Measurements from ENCODE around the gene ABCG5.

DNA sequence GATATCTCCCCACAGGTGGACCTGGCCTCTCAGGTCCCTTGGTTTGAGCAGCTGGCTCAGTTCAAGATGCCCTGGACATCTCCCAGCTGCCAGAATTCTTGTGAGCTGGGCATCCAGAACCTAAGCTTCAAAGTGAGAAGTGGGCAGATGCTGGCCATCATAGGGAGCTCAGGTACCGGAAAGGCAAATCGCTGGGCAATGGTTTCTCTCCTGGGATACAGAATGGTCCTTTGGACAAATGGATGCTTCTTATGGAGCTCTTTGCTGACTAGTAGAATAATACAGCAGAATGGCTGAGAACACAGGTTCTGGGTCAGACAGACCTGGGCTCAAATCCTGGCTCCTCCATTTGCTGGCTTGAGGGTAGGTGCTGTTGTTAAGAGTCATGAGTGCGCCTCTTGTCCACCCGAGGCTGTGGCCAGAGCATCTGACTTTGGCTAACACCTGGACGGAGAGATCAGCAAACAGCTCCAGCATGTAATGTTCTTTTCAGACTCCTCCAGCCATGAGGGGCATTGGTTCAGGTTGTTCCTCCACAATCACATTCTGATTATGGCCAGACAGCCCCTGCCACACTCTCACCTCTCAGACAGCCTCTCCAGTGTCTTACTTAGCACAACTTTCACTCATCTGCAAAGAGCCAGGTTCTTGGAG is 7.6 kb upstream of the ABCG5 start:
- TF ChIP-seq CTCF (conservative IDR thresholded peaks at IDR 0.05; ENCODE audit: low read depth in 2 of 2) (no peak), EZH2 (IDR thresholded peaks at IDR 0.05; ENCODE audit: low read depth, unreplicated experiment) (no peak), EZH2phosphoT487 (IDR thresholded peaks at IDR 0.05; ENCODE audit: unreplicated experiment) (no peak), POLR2AphosphoS5 (IDR thresholded peaks at IDR 0.05; ENCODE audit: low read depth) (no peak)
